GM12864 (cell line): Measurements from ENCODE around the gene NAALADL2.

Experiments used
- DNase-seq: peaks from one replicate; pipeline ENCODE4 v3.0.0-alpha.2; 2011; ENCODE audit warnings: low read depth
- H3K4me3 ChIP-seq: 2 replicates; pipeline ENCODE4 v1.5.1; 2011; ENCODE audit warnings: mild to moderate bottlenecking, low read depth, low read length, control low read depth
- CTCF ChIP-seq: IDR thresholded peaks from 2 replicates; pipeline ENCODE4 v1.5.1; 2011; ENCODE audit warnings: low read depth, mild to moderate bottlenecking, moderate library complexity, low read length, control low read depth, inconsistent platforms; ENCODE audit errors: missing control alignments

The NAALADL2 gene

GRCh38 chr3:175591375-175591774 lies 732.2 kb downstream of the NAALADL2 start:
- TF ChIP-seq CTCF: no peak
- no peak for DNase-seq
- H3K4me3 ChIP-seq: no peak overlapping the region

- DNase-seq: no peak
- no peak overlapping the region for H3K4me3 ChIP-seq
- TF ChIP-seq CTCF: no peak
Observed at GRCh38 chr3:175593331-175593730, 734.2 kb downstream of the NAALADL2 start.

GRCh38 chr3:175598740-175599139 lies 739.6 kb downstream of the NAALADL2 start:
- no peak for TF ChIP-seq CTCF
- no peak overlapping the region for H3K4me3 ChIP-seq
- DNase-seq: no peak

GRCh38 chr3:175601521-175601920 lies 742.4 kb downstream of the NAALADL2 start:
- no peak for TF ChIP-seq CTCF
- no peak overlapping the region for H3K4me3 ChIP-seq
- no peak for DNase-seq

- DNase-seq: no peak
- no peak for TF ChIP-seq CTCF
- H3K4me3 ChIP-seq: no peak overlapping the region
Observed at GRCh38 chr3:175605851-175606250, 746.7 kb downstream of the NAALADL2 start.

GRCh38 chr3:175606650-175607318 lies 747.6 kb downstream of the NAALADL2 start:
- H3K4me3 ChIP-seq: no peak overlapping the region
- no peak for TF ChIP-seq CTCF
- DNase-seq: no peak

GRCh38 chr3:175608356-175608755 lies 749.2 kb downstream of the NAALADL2 start:
- no peak for TF ChIP-seq CTCF
- no peak overlapping the region for H3K4me3 ChIP-seq
- no peak for DNase-seq
